SHP77 (cell line): ENCODE data around the gene C2orf42.
"Not testable (repeated sequence)": the region's sequence is repeated elsewhere in the genome, so short reads cannot be mapped to it uniquely, and the experiment has no call there.

Experiments used
- DNase-seq, 2 experiments: peaks; one replicate each; lab custom pipeline; 2025; lab: John Stamatoyannopoulos, UW

Gene C2orf42

DNA sequence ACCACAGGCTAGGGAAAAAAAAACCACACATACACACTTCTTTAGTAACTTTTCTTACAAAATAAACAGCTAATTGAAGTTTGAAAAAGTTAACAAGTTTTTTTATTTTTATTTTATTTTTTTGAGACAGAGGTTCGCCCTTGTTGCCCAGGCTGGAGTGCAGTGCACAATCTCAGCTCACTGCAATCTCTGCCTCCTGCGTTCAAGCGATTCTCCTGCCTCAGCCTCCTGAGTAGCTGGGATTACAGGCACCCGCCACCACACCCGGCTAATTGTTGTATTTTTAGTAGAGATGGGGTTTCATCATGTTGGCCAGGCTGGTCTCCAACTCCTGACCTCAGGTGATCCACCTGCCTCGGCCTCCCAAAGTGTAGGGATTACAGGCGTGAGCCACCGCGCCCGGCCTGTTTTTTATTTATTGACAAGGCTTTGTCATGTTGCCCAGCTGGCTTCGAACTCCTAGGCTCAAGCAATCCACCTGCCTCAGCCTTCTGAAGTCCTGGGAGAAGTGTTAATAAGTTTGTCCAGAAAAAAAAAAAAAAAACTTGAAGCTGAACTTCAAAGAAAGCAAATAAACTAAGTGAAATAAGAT lies 21.1 kb downstream of the C2orf42 start:
- DNase-seq, result not testable (repeated sequence)

DNA sequence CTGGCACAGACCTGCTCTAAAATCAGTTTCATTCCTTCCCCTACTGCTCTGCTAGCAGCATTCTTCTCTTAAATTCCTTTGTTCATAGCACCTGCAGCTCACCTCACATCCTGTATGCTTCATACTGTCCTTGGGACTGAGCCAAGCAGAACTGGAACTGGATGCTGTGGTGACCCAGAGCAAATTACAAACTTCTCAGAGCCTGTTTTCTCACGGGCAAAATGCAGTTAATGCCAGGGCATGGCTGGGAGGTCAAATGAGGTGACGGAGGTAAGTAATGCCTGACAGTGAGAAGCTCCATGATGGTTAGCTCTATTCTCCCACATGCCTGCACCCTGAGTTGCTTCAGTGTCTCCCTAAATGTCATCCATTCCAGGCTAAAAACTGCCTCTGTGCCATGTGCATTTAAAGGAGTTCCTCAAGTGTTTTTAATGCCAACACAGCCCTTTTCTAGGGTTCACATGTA lies 29.7 kb downstream of the C2orf42 start:
- no peak for DNase-seq

DNA sequence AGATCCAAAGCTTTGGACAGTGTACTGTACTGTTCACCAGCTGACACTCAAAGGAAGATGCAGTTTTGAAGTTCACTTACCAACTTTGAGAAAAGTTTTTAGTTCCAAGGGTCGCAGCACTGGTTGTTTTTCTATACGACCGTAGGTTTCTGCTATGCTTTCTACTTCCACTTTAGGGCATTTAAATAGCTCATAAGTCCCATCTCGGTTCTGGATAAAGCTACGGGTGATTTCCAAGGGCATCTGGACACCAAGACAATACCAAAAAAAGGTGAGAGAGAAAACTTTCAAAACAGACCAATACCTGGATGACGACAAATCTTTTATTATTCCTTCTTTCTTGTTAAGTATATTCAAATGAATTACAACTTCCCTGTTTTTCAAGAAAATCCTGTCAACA lies 30.3 kb downstream of the C2orf42 start:
- no peak for DNase-seq

DNA sequence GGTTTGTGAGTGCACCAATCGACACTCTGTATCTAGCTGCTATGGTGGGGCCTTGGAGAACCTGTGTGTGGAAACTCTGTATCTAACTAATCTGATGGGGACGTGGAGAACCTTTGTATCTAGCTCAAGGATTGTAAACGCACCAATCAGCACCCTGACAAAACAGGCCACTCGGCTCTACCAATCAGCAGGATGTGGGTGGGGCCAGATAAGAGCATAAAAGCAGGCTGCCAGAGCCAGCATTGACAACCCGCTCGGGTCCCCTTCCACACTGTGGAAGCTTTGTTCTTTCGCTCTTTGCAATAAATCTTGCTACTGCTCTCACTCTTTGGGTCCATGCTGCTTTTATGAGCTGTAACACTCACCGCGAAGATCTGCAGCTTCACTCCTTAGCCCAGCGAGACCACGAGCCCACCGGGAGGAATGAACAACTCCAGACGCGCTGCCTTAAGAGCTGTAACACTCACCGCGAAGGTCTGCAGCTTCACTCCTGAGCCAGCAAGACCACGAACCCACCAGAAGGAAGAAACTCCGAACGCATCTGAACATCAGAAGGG lies 41.6 kb downstream of the C2orf42 start:
- DNase-seq, result not testable (repeated sequence)

DNA sequence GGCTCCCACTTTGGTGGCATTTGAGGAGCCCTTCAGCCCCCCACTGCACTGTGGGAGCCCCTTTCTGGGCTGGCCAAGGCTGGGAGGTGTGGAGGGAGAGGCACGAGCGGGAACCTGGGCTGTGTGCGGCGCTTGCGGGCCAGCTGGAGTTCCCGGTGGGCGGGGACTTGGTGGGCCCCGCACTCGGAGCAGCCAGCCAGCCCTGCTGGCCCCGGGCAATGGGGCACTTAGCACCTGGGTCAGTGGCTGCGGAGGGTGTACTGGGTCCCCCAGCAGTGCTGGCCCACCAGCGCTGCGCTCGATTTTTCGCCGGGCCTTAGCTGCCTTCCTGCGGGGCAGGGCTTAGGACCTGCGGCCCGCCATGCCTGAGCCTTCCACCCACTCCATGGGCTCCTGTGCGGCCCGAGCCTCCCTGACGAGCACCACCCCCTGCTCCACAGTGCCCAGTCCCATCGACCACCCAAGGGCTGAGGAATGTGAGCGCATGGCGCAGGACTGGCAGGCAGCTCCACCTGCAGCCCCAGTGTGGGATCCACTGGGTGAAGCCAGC lies 42.5 kb downstream of the C2orf42 start:
- not testable (repeated sequence) for DNase-seq

DNA sequence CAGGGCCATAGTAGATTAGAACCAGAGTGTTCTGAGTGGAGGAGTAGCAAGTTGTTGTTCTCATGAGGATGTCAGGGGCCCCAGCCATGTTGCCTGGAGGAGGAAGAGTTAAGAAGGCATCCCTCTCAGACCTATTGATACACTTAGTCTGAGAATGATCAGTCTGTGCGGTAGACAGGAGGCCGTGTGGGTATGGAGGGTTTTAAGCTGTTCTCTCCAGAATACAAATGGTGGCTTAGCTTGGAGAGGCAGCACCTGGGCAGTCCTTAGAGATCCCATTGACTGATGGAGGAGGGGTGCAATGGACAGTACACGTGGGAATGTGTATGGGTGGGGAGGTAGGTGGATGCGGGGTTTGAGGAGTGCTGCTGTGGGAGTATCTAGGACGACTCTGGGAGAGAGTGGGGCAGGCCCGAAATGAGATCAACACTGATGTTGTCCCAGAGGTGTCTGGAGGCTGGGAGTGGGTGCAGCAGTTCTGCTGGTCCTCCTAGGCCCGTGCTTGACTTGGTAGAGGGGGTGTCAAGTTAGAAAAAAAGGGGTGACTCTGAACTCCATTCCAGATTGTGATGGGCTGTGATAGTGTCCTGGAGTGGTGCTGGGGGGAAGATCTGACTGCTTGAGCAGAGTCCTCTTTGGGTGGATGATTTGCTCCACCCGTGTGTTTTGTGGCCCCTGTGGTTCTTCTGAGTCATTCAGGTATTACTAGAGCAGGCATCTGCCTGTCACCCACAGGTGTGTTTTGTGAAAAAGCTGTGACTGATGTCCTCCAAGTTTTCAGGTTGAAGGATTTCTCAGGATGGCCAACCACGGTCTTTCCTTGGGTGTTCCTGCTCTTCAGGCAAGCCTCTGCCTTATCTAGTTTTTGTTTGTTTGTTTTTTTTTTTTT lies 44.7 kb downstream of the C2orf42 start:
- no peak for DNase-seq

DNA sequence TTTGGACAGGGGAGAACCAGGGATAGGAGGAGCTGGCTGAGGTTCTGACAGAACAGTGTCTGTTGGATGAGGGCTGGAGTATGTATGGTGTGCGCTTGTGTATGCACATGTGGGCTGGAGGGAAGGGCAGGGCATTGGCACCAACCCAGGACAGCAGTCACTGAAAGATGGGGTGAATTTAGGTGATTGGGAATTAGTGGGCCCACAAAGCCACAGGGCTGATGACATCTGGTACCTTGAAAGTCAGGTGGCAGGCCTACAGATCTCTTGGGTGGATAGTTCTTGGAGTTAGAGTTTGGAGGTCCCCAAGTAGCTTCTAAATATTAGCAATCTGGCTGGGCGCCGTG lies 45.7 kb downstream of the C2orf42 start:
- no peak for DNase-seq

DNA sequence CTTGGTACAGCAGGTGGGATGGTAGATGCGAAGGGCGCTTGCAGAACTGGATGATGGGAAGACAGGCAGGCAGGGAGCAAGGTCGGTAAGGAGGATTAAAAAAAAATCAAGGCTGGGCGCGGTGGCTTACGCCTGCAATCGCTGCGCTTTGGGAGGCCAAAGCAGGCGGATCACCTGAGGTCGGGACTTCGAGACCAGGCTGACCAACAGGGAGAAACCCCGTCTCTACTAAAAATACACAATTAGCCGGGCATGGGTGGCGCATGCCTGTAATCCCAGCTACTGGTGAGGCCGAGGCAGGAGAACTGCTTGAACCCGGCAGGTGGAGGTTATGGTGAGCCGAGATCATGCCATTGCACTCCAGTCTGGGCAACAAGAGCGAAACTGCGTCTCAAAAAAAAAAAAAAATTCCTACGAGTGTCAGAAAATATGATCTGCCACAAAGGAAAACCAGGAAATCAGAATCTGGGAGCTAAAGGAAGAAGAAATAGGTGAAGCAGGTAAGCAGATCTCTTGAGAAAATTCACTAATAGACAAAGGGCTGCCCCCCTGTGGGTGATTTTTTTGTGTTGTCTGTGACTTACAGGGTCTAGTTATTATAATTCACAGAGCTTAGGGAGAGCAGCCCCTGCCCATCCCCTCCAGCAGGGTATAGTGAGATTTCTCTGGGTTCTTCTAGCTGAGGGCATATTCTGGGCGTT lies 46.2 kb downstream of the C2orf42 start:
- DNase-seq, result no peak

DNA sequence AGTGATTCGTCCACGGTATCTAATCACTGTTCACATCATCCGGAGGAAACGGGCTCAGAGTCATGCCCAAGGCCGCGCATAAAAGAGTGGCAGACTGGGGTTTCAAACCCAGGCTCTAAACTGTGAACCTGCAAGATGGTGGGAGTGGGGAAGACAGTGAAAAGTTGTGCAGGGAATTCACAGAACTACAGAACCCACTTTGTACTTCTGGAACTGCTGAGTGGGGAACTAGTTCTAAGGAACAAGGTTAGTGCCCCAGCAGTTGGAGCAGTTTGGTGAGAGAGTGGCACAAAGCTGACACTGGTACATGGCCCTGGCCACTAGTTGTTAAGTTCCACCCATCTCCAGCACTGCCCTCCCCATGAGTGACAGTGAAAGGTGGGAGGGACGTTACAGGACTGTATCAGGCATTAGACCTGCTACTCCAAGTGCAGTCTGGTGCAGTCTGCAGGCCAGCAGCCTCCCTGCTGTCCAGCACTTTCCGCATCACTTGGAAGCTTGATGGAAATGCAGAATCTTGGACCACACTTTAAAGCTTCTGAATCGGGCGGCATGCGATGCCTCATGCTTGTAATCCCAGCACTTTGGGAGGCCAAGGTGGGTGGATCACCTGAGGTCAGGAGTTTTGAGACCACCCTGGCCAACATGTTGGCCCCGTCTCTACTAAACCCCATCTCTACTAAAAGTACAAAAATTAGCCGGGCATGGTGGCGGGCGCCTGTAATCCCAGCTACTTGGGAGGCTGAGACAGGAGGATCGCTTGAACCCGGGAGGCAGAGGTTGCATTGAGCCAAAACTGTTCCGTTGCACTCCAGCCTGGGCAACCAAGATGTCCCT lies 47.3 kb downstream of the C2orf42 start:
- peak; percentile 35 to 45 for DNase-seq

DNA sequence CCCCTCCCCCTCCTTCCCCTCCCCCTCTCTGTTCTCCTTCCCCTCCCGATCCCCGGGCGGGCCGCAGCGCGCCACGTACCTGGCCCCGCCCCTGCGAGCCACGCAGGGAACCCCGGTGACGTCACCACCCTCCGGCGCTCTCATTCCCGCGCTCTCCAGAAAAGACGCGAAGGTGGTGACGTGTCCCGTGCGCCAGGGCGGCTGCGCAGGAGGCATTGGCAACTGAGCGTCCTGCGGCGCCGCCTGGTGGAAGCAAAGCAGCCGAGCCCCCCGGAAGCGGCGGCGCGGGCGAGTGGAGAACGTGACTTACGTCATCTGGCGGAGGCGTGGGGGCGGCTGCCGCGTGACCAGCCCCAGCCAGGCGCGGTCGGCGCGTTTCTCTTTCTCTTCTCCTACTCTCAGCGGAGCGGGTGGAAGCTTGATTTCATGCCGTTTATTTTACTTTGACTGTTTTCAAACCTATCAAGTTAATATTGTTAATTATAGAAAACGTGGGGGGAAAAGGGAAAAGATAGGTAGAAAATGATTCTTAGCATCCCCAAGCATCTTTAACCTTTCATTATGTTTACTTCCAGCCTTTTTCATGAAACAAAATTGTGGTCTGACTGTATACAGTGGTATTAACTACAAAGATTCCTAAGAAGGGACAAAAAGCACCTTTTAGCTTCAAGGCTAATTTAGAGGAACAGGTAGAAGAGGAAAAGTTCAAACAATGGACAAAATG lies 48.1 kb downstream of the C2orf42 start:
- peak; percentile 97 to 98 for DNase-seq

DNA sequence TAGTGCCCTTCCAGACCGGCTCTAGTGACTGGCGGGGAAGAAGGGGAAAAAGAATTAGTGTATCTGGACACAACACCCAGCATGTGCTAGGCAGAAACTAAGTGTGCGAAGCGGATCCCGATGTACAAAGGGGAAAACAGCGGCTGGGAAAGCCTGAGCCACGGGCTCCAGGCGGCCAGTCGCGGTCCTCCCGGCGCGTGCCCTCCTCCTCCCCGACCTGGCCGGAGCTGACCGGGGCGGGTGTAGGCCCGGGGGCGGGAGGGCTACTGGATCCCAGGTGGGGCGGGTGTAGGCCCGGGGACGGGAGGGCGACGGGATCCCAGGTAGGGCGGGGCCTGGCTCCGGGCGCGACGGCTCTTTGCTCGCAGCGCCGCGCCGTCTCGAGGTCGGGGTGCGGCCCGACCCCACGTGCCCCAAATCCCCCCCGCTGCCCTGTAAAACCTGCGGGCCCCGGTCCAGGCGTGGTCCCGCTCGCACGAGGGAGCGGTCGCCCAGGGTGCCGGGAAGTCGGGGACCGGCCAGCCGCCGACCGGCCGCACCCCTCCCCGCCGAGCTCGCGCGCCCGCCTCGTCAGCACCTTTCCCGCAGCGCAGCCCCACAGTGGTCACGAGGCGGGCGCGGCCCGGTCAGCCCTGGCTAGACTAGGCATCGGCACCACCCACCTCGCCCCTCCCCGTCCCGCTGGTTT lies 48.8 kb downstream of the C2orf42 start:
- no peak for DNase-seq

DNA sequence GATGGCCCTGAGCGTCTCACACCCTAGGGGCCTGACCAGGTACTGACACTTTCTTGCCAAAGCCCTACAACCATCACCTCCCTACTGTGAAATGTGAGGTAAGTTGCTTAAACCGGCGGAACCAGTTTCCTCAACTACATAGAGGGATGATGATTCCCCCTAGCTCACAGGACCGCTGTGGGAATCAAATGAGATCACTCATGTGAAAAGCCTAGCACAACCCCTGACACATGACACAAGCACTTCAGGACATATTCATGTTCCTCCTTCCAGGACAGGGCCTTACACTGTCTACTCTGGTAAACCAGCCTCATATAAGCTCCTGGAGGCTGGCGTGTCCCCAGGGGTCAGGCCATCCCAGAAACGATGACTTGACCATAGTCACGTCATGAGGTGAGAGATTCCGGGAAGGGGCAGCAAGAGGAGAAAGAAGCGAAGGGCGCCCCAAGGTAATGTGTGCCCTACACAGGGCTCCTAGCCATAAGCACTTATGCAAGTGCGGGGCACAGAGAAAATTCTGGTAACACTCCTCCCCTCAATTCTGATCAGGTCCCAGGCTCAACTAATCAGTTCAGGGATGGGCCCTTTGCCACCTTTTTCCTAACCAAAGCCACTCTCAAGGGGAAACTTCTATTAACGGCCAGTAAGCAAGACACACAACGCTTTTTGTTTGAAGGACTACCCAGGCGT lies 49.5 kb downstream of the C2orf42 start:
- peak; percentile 22 to 49 for DNase-seq

DNA sequence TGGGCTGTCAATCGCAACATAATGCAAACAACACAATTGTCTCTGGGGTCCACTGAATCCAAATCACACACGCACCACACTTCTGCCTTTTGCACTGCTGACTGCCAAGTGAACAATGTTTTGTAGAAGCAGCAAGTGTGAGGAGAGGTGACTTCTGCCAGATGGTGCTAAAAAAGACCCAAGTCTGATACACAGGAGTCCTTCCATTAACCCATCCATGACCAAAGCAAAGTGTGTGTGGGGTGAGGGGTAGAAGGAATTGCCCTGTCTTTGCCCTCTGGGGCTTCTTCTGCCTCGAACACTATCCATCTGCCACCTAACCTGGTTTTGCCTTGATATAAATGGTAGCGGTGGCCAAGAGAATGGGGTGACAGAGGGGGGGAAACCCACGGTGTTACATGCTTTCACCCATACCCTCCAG lies 50.0 kb downstream of the C2orf42 start:
- DNase-seq, result no peak

DNA sequence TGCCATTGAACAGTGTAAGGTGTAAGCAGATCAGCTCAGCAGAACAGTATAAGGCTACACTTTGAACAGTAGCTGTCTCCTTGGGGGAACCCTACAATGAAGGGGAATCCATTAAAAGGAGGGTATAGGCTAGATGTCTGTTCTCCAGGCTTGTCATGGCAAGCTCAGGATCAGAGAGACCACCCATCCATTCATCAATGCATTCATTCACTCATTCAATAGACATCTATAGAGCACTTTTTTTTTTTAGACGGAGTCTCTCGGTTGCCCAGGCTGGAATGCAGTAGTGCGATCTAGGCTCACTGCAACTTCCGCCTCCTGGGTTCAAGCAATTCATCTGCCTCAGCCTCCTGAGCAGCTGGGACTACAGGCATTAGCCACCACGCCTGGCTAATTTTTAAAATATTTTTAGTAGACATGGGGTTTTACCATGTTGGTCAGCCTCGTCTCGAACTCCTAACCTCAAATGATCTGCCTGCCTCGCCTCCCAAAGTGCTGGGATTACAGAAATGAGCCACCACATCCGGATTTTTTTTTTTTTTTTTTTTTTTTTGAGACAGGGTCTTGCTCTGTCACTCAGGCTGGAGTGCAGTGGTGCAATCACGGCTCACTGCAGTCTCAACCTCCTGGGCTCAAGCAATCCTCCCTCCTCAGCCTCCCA lies 56.4 kb downstream of the C2orf42 start:
- not testable (repeated sequence) for DNase-seq

DNA sequence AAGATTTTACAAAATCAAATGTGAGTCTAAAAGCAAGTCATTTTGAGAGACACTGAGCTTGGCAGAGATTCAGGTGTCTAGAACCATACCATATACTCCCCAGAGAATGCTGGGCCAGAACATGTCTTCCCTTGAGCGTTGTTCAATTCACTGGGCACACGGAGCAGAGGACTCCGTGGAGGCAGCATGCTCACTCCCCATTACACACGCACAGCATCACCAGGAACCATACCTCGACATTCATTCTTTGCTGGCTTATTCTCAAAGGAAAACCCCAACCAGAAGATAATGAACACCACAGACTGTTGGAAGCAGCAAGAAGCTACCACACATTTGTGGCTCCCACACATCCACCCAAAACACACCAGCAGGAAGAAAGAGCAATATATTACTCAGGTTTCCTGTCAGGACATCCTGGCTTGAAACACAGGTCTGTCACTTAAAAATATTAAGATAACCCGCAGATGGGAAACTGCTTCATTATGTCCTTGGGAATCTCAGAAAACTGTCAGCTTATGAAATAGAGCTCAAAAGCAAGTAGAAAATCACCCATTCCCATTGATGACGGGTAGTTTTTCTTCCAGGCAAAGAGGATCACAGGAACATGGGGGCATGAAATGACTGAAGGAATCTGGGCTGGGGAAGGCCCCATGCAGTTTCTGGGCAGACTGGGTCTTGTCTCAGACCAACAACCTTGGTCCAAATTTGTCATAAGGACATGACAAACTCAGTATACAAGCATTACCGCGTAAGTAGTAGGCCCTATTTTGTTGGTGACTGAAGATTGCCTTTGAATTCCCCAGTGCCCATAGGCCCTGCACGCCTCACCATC lies 57.1 kb downstream of the C2orf42 start:
- DNase-seq, result peak in 1 of 2 experiments; percentile 25

DNA sequence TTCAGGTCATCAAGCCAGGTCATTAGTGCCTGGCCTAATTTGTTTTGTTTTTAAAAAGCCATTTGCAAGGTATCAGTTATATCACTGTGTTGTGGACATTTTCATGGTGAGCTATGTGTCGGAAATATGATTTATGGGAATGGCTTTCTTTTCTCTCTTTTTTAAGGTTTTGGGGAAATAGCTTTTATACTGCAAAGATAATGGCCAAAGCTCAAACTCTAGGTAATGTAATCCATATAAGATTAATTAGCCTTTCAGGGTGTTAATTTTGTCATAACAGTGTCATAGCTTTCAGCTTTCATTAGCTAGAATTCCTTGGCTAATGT lies 57.7 kb downstream of the C2orf42 start:
- no peak for DNase-seq

DNA sequence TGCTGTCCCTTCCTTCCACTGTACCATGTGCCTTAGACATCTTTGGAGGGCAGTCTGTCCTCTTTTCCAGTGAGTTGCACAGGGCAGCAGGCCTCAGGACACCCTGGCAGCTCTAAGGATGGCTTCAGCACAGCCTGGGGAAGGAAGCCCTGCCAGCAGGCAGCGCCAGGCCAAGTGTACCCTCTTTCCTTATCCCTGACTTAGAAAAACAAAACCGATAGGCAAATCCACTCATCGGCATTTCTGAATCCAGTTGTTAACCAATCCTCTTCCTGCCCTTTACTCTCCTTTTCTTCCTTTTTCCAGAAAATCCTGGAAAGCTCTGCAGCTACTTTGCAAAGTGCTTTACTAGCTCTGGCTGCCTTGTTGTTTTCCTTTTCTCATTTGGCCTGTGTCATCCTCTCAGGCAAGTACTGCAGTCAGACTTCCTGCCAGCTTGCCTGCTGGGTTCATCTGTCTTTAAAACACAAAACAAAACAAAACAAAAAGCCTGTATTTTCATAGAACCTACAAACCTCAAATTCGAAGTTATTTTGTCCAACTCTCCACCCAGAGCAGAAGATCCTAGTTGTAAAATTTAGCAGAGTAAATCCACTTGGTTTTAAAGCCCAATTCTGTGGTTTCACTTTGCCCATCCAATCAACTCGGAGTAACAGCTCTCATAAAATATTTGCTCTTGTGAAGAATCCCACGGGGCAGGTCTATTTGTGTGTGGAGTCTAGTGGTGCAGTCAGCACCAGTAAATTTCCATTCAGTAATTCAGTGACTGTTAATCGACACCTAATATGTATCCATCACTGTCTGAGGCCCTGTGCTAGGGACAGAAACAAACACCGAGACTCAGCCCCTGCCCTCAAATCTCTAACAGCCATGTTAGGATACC lies 58.3 kb downstream of the C2orf42 start:
- peak; percentile 74 to 80 for DNase-seq
